Hypothalamus (tissue), 51 donors: Measurements from ENCODE around the gene KIF3C.
A peak's percentile ranks its signal among the peaks of the same experiment; 100 is the strongest.
"Not testable (repeated sequence)": the region's sequence is repeated elsewhere in the genome, so short reads cannot be mapped to it uniquely, and the experiment has no call there.

ENCODE experiments used
- DNase-seq, 51 donors: peaks; one replicate each; lab custom pipeline; 2025; lab: John Stamatoyannopoulos, UW

Gene KIF3C

DNA sequence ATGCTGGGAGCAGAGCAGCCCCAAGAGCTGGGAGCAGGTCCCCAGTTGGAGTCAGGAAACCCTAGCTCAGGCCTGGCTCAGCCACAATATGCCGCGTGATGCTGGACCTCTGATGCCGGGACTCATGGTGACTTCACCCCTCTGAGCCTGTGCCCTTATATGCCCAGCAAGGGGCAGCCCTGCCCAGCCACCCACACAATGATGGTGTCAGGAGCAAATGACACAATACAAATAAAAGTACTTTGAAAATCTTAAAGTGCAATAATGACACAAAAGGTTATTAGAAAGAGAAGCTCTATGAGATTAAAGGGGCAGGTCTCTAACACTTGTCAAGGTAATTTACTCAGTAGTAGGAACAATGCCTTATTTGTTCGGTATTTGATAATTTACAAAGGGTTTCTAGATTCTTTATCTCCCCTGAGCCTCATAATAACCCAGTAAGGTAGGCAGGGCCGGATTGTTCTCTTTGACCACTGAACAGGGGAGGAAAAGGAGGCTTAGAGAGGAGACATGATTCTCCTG lies 18.3 kb upstream of the KIF3C start:
- DNase-seq = peak in 12 of 51 donors; percentile 10 to 55 (median 32)

- DNase-seq = not testable (repeated sequence)
These were observed 17.1 kb upstream of the KIF3C start for GRCh38 chr2:25999406-25999805.

GRCh38 chr2:25998816-25999383 lies 16.6 kb upstream of the KIF3C start:
- DNase-seq = not testable (repeated sequence)

- no peak for DNase-seq
These were observed 14.5 kb upstream of the KIF3C start for GRCh38 chr2:25996844-25997243.

GRCh38 chr2:25994509-25994908 lies 12.2 kb upstream of the KIF3C start:
- no peak for DNase-seq

DNA sequence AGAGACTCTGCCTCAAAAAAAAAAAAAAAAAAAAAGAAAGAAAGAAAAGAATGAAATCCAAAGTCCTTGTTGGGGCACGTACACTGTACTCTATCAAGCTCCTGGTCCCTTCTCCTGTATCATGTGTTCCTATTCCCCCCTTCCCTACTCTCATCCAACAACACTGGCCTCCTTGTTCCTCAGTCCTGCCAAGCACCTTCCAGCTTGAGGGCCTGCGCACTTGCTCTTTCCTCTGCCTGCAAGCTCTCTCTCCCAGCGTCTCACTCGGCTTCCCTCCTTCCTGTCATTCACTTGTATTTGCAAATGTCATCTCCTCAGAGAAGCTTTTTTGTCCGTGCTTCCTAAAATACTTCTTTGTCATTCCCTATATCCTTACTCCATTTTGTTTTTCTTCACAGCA lies 10.8 kb upstream of the KIF3C start:
- DNase-seq = no peak

DNA sequence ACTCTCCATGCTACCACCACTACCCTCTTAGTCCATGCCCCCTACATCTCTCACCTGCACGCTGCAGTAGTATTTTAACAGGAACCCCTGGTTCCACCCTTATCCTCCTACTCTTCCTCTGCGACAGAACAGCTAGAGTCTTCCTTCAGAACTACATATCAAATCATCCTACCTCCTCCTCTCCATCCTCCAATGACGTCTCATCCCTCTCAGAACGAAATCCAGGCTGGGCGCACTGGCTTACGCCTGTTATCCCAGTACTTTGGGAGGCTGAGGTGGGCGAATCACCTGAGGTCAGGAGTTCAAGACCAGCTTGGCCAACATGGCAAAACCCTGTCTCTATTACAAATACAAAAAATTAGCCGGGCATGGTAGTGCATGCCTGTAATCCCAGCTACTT lies 10.3 kb upstream of the KIF3C start:
- DNase-seq = no peak

- DNase-seq = no peak
These were observed 9.7 kb upstream of the KIF3C start for GRCh38 chr2:25991965-25992364.

DNA sequence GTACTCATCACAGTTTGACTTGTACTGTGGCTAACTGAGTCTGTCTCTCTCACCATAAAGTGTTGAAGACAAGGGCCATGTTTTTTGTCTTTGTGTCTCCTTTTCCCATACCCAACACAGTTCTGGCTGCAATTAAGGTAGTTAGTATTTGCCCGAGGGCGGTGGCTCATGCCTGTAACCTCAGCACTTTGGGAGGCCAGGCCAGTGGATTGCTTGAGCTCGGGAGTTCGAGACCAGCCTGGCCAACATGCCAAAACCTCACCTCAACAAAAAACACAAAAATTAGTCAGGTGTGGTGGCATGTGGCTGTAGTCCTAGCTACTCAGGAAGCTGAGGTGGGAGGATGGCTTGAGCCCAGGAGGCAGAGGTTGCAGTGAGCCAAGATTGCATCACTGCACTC lies 6.9 kb upstream of the KIF3C start:
- DNase-seq = no peak

DNA sequence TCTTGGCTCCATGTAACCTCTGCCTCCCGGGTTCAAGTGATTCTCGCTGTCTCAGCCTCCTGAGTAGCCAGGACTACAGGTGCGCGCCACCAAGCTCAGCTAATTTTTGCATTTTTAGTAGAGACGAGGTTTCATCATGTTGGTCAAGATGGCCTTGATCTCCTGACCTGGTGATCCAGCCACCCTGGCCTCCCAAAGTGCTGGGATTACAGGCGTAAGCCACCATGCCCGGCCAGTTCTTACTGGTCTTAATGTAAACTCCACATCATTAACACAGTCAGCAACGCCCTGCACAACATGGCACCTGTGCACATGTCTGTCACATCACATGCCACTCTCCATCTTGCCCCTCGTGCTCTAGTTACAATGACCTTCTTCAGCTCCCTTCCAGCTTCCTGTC lies 5.8 kb upstream of the KIF3C start:
- no peak for DNase-seq

DNA sequence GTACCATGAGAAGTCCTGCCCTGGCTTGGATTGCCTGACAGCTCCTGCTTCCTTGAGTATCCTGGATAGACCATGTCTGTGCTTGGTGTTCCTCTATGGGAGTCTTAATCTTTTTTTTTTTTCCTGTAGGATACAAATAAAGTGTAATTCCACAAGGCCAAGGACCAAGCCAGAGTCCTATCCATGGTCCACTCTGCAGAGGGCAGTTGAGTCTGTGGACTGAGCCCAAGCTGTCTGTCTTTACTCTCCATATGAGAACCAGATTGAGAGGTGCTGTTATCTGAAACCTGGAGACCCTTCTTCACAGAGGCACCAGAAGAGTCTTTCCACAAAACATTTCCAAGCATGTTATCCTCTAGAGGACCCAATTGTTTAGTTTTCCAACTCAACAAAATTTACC lies 1.4 kb upstream of the KIF3C start:
- DNase-seq = no peak

DNA sequence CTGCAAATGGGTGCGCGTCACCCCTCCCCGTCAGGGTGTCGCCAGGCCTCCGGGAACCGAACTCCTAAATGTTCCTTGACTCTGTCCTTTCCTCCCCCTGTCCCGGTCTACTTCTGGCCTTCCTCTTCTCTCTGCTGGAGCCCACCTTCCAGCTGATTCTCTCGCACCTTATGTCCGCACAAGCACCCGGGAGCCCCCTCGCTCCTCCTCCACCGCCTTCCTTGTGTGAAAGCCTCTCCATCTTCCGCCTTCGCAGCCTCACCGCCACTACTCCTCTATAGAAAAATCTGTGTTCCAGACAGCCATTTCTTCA lies 627 bp upstream of the KIF3C start:
- peak in 1 of 51 donors; percentile 39 for DNase-seq

- peak in 8 of 51 donors; percentile 35 to 67 (median 58) for DNase-seq
These were observed 563 bp downstream of the KIF3C start for GRCh38 chr2:25981596-25982272.

GRCh38 chr2:25980951-25981350 lies 1.3 kb downstream of the KIF3C start:
- no peak for DNase-seq

DNA sequence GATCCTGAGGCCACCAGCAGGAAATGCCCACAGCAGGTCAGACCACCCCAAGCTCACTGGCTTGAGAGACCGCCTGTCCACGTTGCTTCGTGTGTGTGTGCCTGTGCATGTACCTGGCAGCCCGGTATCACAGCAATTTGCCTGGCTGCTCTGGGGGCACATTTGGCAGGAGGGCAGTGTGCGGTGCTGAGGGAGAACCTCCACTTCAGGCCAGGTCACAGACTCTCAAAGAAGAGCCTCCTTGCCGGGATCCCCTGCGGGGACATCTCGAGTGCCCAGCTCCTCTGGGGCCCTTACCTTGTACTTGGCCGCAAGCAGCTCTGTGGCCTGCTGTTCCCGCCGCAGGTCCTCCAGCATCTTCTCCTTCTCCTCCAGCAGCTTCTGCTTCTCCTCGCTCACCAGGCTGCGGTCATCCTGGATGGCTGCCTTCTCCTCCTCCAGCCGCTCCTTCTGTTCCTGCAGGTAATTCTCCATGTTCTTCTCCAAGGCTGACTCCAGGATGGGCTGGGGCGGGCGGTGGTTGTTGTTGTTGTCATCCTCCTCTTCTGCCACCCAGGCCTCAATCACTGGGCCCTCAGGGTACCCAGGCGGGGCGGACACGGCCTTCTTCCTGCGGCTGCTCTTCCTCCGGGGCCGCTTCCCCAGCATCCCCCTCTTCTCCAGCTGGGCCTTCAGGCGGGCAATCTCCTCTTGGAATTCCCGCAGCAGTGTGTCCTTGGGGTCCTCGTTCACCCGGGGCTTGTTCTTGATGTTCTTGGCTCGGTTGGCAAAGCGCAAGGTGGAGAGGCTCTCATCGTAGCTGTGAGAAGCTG lies 2.0 kb downstream of the KIF3C start:
- DNase-seq = no peak

GRCh38 chr2:25979001-25979400 lies 3.3 kb downstream of the KIF3C start:
- DNase-seq = no peak

DNA sequence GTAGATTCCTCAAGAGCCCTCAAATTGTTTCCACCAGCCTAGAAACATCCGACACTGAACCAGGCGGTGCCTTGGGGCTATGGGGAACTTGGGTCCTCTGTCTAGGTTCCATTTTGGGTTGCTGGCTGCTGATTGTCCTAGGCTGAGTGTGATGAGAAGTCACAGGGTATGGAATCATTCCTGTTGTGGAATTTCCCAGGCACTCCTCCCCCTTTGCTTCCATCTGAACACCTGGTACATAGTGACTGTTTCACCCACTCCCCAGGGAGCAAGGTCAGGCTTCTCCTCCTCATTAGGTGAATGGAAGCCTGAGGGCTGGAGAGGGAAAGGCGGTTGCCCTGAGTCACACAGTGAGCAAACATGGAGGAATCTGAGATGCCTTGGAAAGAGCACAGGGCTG lies 4.5 kb downstream of the KIF3C start:
- no peak for DNase-seq

GRCh38 chr2:25976983-25977741 lies 5.1 kb downstream of the KIF3C start:
- peak in 6 of 51 donors; percentile 21 to 39 (median 26) for DNase-seq

- DNase-seq = no peak
These were observed 10.1 kb downstream of the KIF3C start for GRCh38 chr2:25972049-25972823.

DNA sequence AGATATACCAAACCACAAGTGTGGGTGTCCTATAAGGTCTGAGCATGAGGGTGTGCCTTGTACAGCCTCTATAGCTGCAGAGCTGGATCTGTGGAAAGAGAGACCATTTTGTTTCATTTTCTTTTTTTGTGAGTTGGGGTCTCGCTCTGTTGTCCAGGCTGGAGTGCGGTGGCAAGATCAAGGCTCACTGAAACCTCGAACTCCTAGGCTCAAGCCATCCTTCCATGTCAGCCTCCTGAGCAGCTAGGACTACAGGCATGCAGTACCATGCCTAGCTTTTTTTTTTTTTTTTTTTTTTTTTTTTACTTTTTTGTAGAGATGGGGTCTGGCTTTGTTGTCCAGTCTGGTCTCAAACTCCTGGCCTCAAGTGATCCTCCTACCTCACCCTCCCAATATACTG lies 10.7 kb downstream of the KIF3C start:
- DNase-seq = no peak
